SK-N-SH (cell line): Measurements from ENCODE around the gene ETV1.

Experiments
- CHD2 ChIP-seq: fragments of 150-350 bp; IDR thresholded peaks from 2 replicates; pipeline ENCODE4 v1.6.1; 2018; ENCODE audit warnings: low read length; ENCODE audit not compliant: partially characterized antibody
- GABPA ChIP-seq: IDR thresholded peaks from 2 replicates; pipeline ENCODE4 v1.4.0; 2012; ENCODE audit warnings: low read depth, mild to moderate bottlenecking
- POLR2AphosphoS5 ChIP-seq: IDR thresholded peaks from 2 replicates; pipeline ENCODE4 v1.6.1; 2012; ENCODE audit warnings: low read depth, low read length
- RAD21 ChIP-seq: IDR thresholded peaks from 2 replicates; pipeline ENCODE4 v1.6.1; 2012; ENCODE audit warnings: mild to moderate bottlenecking, low read length
- RXRA ChIP-seq: IDR thresholded peaks from 2 replicates; pipeline ENCODE4 v1.4.0; 2012; ENCODE audit warnings: low read depth, mild to moderate bottlenecking, borderline replicate concordance
- TF ChIP-seq, protein P1 (sequence below): fragments of 200-600 bp; sonication (generic); IDR thresholded peaks from 2 replicates; pipeline ENCODE4 v1.6.1; 2017; ENCODE audit warnings: antibody characterized with exemption, mild to moderate bottlenecking, moderate library complexity
- TF ChIP-seq, protein P2 (sequence below): fragments of 150-350 bp; IDR thresholded peaks from 2 replicates; pipeline ENCODE4 v1.6.1; 2017; ENCODE audit warnings: antibody characterized with exemption, low read length, low read depth, borderline replicate concordance
- TF ChIP-seq, protein P3 (sequence below): IDR thresholded peaks from 2 replicates; pipeline ENCODE4 v1.6.1; 2012; ENCODE audit warnings: mild to moderate bottlenecking, low read depth, low read length, moderate library complexity

DNA sequence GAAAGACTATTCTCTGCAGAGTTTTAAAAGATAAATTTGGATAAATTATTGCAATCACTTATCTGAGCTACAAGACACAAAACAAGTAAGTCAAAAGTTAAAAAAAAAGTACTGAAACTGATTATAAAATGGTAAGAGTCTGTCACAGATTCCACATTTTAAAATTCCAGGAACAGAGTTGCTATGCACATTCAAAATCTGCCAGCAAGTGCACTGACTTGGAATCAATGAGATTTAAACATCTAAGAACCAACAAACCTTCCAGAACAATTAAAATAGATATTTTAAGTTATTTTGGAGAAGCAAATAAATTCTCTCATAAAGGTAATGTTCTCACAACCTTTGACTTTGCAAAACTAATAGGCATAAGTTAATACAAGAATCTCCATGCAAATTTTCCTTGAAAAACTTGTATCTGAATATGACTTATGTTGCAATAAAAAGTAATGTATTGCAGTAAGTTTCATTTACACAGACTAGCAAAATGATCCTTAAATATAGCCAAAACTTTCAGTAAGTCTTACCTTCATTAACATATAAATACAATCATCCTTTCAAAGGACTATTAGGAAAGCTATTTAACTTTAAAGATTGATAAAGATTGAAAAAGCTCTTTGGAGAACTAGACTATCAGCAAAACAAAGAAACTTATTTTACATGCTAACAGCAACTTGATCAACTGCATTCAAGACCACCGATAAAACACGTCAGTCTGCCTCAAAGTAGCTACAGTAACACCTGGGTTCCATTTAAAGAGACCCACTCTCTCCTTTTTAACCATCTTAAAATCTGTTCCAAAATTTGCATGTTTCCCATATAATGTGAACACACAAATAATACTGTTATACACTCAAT lies 4.4 kb downstream of the ETV1 start:
- TF ChIP-seq RXRA (no peak), POLR2AphosphoS5 (no peak), RAD21 (no peak), GABPA (no peak), CHD2 (no peak)
- TF ChIP-seq, protein P1, sequence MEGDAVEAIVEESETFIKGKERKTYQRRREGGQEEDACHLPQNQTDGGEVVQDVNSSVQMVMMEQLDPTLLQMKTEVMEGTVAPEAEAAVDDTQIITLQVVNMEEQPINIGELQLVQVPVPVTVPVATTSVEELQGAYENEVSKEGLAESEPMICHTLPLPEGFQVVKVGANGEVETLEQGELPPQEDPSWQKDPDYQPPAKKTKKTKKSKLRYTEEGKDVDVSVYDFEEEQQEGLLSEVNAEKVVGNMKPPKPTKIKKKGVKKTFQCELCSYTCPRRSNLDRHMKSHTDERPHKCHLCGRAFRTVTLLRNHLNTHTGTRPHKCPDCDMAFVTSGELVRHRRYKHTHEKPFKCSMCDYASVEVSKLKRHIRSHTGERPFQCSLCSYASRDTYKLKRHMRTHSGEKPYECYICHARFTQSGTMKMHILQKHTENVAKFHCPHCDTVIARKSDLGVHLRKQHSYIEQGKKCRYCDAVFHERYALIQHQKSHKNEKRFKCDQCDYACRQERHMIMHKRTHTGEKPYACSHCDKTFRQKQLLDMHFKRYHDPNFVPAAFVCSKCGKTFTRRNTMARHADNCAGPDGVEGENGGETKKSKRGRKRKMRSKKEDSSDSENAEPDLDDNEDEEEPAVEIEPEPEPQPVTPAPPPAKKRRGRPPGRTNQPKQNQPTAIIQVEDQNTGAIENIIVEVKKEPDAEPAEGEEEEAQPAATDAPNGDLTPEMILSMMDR: no peak
- TF ChIP-seq, protein P2, sequence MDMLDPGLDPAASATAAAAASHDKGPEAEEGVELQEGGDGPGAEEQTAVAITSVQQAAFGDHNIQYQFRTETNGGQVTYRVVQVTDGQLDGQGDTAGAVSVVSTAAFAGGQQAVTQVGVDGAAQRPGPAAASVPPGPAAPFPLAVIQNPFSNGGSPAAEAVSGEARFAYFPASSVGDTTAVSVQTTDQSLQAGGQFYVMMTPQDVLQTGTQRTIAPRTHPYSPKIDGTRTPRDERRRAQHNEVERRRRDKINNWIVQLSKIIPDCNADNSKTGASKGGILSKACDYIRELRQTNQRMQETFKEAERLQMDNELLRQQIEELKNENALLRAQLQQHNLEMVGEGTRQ: no peak
- TF ChIP-seq, protein P3, sequence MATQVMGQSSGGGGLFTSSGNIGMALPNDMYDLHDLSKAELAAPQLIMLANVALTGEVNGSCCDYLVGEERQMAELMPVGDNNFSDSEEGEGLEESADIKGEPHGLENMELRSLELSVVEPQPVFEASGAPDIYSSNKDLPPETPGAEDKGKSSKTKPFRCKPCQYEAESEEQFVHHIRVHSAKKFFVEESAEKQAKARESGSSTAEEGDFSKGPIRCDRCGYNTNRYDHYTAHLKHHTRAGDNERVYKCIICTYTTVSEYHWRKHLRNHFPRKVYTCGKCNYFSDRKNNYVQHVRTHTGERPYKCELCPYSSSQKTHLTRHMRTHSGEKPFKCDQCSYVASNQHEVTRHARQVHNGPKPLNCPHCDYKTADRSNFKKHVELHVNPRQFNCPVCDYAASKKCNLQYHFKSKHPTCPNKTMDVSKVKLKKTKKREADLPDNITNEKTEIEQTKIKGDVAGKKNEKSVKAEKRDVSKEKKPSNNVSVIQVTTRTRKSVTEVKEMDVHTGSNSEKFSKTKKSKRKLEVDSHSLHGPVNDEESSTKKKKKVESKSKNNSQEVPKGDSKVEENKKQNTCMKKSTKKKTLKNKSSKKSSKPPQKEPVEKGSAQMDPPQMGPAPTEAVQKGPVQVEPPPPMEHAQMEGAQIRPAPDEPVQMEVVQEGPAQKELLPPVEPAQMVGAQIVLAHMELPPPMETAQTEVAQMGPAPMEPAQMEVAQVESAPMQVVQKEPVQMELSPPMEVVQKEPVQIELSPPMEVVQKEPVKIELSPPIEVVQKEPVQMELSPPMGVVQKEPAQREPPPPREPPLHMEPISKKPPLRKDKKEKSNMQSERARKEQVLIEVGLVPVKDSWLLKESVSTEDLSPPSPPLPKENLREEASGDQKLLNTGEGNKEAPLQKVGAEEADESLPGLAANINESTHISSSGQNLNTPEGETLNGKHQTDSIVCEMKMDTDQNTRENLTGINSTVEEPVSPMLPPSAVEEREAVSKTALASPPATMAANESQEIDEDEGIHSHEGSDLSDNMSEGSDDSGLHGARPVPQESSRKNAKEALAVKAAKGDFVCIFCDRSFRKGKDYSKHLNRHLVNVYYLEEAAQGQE: no peak
